H1 (cell line): Measurements from ENCODE around the gene RNPEPL1. TPM values are rescaled to one million over a fixed set of nuclear protein-coding genes. Genes with fewer than 3 reads are reported as not detected.

Experiments
- CTCF ChIA-PET: fragments of 300-600 bp; sonication (Branson Sonifier 250); formaldehyde crosslinking; loops from one replicate; lab custom pipeline; 2021; ENCODE audit not compliant: partially characterized antibody; lab: Charles Lee
- POLR2A ChIA-PET: fragments of 300-600 bp; sonication (Branson Sonifier 250); formaldehyde crosslinking; loops from one replicate; lab custom pipeline; 2021; ENCODE audit warnings: inconsistent platforms; ENCODE audit not compliant: partially characterized antibody; lab: Charles Lee
- DNase-seq, 2 experiments: peaks; one replicate each; pipeline versions ENCODE4 v3.0.0 to v3.0.0-alpha.2; 2010 to 2022; ENCODE audit warnings: low spot score in 2 of 2, low read depth in 1 of 2, mixed read lengths in 1 of 2
- FAIRE-seq: peaks from 2 replicates; lab custom pipeline; 2011; peaks lifted over from hg19 to GRCh38; lab: Jason Lieb, UNC
- H2AFZ ChIP-seq: 2 replicates; pipeline ENCODE4 v1.8.1; 2012; ENCODE audit warnings: low read length, inconsistent platforms
- H2AK5ac ChIP-seq: 2 replicates; pipeline ENCODE4 v1.6.1; 2013; ENCODE audit warnings: low read depth, low read length
- H2BK120ac ChIP-seq: replicated peaks from 2 replicates; pipeline ENCODE3; 2013; ENCODE audit warnings: low read depth, low read length, inconsistent platforms
- H2BK12ac ChIP-seq: 2 replicates; pipeline ENCODE4 v1.6.1; 2013; ENCODE audit warnings: low read depth, low read length
- H2BK15ac ChIP-seq: 2 replicates; pipeline ENCODE4 v1.6.1; 2013; ENCODE audit warnings: low read length
- H2BK20ac ChIP-seq: 2 replicates; pipeline ENCODE4 v1.6.1; 2013; ENCODE audit warnings: low read length
- H2BK5ac ChIP-seq: 2 replicates; pipeline ENCODE4 v1.6.1; 2013; ENCODE audit warnings: low read depth, low read length
- H3K14ac ChIP-seq: 2 replicates; pipeline ENCODE4 v1.6.1; 2013; ENCODE audit warnings: inconsistent platforms; ENCODE audit not compliant: insufficient read length
- H3K18ac ChIP-seq: 2 replicates; pipeline ENCODE4 v1.6.1; 2013; ENCODE audit warnings: low read length; ENCODE audit errors: extremely low read depth
- H3K23ac ChIP-seq: 2 replicates; pipeline ENCODE4 v1.6.1; 2013; ENCODE audit warnings: inconsistent platforms; ENCODE audit not compliant: insufficient read length
- H3K23me2 ChIP-seq: 2 replicates; pipeline ENCODE4 v1.6.1; 2013; ENCODE audit warnings: low read depth, low read length
- H3K27ac ChIP-seq: 2 replicates; pipeline ENCODE4 v1.6.1; 2011; ENCODE audit warnings: low read depth, low read length, inconsistent platforms
- H3K27me3 ChIP-seq, 4 experiments: replicated peaks in 1 of 4; 1 replicate in 1 of 4; 2 replicates in 3 of 4; pipeline versions ENCODE4 v1.6.1 to v1.8.1; 2011 to 2013; ENCODE audit warnings: low read length in 3 of 4, mild to moderate bottlenecking in 3 of 4, inconsistent platforms in 2 of 4, mixed read lengths in 2 of 4, moderate library complexity in 1 of 4; ENCODE audit not compliant: control insufficient read depth in 3 of 4, insufficient read depth in 3 of 4; ENCODE audit errors: extremely low read depth in 1 of 4
- H3K36me3 ChIP-seq, 4 experiments: 2 replicates each; pipeline versions ENCODE4 v1.6.1 to v1.8.1; 2011 to 2013; ENCODE audit warnings: mild to moderate bottlenecking in 4 of 4, low read length in 3 of 4, moderate library complexity in 2 of 4, control low read depth in 1 of 4, inconsistent platforms in 1 of 4; ENCODE audit not compliant: insufficient read depth in 4 of 4, control insufficient read depth in 2 of 4
- H3K4ac ChIP-seq: replicated peaks from 2 replicates; pipeline ENCODE3; 2013; ENCODE audit warnings: low read length, low read depth, mixed read lengths, inconsistent platforms; ENCODE audit not compliant: insufficient read length
- H3K4me1 ChIP-seq, 4 experiments: replicated peaks in 1 of 4; 1 replicate in 1 of 4; 2 replicates in 3 of 4; pipeline versions ENCODE4 v1.6.1 to v1.8.1; 2011 to 2013; ENCODE audit warnings: low read length in 3 of 4, inconsistent platforms in 2 of 4, mixed read lengths in 1 of 4; ENCODE audit not compliant: insufficient read depth in 4 of 4, control insufficient read depth in 3 of 4
- H3K4me2 ChIP-seq, 2 experiments: 2 replicates each; pipeline versions ENCODE4 v1.6.1 to v1.8.1; 2011 to 2013; ENCODE audit warnings: low read depth in 2 of 2, low read length in 2 of 2, control low read depth in 1 of 2, inconsistent platforms in 1 of 2, mild to moderate bottlenecking in 1 of 2; ENCODE audit not compliant: insufficient read depth in 1 of 2
- H3K4me3 ChIP-seq, 4 experiments: fragments of 200-600, 300-600 bp in 1 of 4; sonication (generic), shearing (Covaris generic), sonication (Bioruptor Twin) in 1 of 4; 2 replicates each; pipeline versions ENCODE4 v1.5.1 to v1.8.1; 2011 to 2016; ENCODE audit warnings: low read length in 4 of 4, low read depth in 3 of 4, control low read depth in 2 of 4, inconsistent platforms in 2 of 4, mild to moderate bottlenecking in 2 of 4, mixed read lengths in 1 of 4, moderate library complexity in 1 of 4; ENCODE audit not compliant: insufficient read depth in 2 of 4; ENCODE audit errors: extremely low read depth in 1 of 4
- H3K56ac ChIP-seq: replicated peaks from 2 replicates; pipeline ENCODE3; 2013; ENCODE audit warnings: low read depth, mild to moderate bottlenecking, mixed read lengths, low read length, inconsistent platforms; ENCODE audit not compliant: insufficient read length
- H3K79me1 ChIP-seq: 2 replicates; pipeline ENCODE4 v1.6.1; 2013; ENCODE audit warnings: low read depth, low read length, control low read depth
- H3K79me2 ChIP-seq, 2 experiments: 2 replicates each; pipeline versions ENCODE4 v1.6.1 to v1.8.1; 2012 to 2013; ENCODE audit warnings: low read length in 2 of 2, mild to moderate bottlenecking in 2 of 2, inconsistent platforms in 1 of 2; ENCODE audit not compliant: insufficient read depth in 2 of 2, control insufficient read depth in 1 of 2
- H3K9ac ChIP-seq, 4 experiments: replicated peaks in 1 of 4; 1 replicate in 1 of 4; 2 replicates in 3 of 4; pipeline versions ENCODE4 v1.6.1 to v1.8.1; 2011 to 2013; ENCODE audit warnings: low read depth in 3 of 4, low read length in 3 of 4, control low read depth in 2 of 4, mild to moderate bottlenecking in 2 of 4, moderate library complexity in 2 of 4, inconsistent platforms in 1 of 4; ENCODE audit errors: extremely low read depth in 1 of 4
- H3K9me3 ChIP-seq, 2 experiments: 2 replicates each; pipeline versions ENCODE4 v1.6.1 to v1.8.1; 2012 to 2013; ENCODE audit warnings: mild to moderate bottlenecking in 2 of 2, moderate library complexity in 2 of 2, control low read depth in 1 of 2, inconsistent platforms in 1 of 2, low read depth in 1 of 2, low read length in 1 of 2, mixed read lengths in 1 of 2; ENCODE audit not compliant: insufficient read depth in 2 of 2
- H4K20me1 ChIP-seq, 2 experiments: replicated peaks in 1 of 2; 2 replicates each; pipeline versions ENCODE3 to v1.8.1; 2011 to 2013; ENCODE audit warnings: inconsistent platforms in 2 of 2, low read length in 2 of 2, mild to moderate bottlenecking in 1 of 2; ENCODE audit not compliant: insufficient read depth in 2 of 2, control insufficient read depth in 1 of 2
- H4K5ac ChIP-seq: 2 replicates; pipeline ENCODE4 v1.6.1; 2013; ENCODE audit warnings: low read length, low read depth, mixed read lengths, inconsistent platforms; ENCODE audit not compliant: insufficient read length
- H4K8ac ChIP-seq: 2 replicates; pipeline ENCODE4 v1.8.0; 2013; ENCODE audit warnings: mild to moderate bottlenecking, moderate library complexity, low read length, inconsistent platforms; ENCODE audit not compliant: insufficient read depth; ENCODE audit errors: extremely low read depth
- H4K91ac ChIP-seq: replicated peaks from 2 replicates; pipeline ENCODE3; 2013; ENCODE audit warnings: low read length, mixed read lengths, inconsistent platforms; ENCODE audit not compliant: insufficient read length
- ASH2L ChIP-seq: fragments of 200-600, 300-600 bp; sonication (generic); IDR thresholded peaks from one replicate; pipeline ENCODE4 v1.7.1; 2017; ENCODE audit warnings: low read length
- CREB1 ChIP-seq: IDR thresholded peaks from 2 replicates; pipeline ENCODE4 v1.6.1; 2012; ENCODE audit warnings: inconsistent platforms
- FOSL1 ChIP-seq: IDR thresholded peaks from 2 replicates; pipeline ENCODE4 v1.6.1; 2011; ENCODE audit warnings: mild to moderate bottlenecking, low read depth, low read length, moderate library complexity; ENCODE audit not compliant: insufficient read depth
- GABPA ChIP-seq: IDR thresholded peaks from 2 replicates; pipeline ENCODE4 v1.6.1; 2011; ENCODE audit warnings: mild to moderate bottlenecking, low read length, moderate library complexity, borderline replicate concordance; ENCODE audit not compliant: insufficient read depth
- NANOG ChIP-seq: IDR thresholded peaks from 2 replicates; pipeline ENCODE4 v1.6.1; 2011; ENCODE audit warnings: low read length, low read depth, mild to moderate bottlenecking, inconsistent platforms; ENCODE audit not compliant: insufficient read depth, poor library complexity, severe bottlenecking
- RBBP5 ChIP-seq: IDR thresholded peaks from 2 replicates; pipeline ENCODE4 v1.7.1; 2012; ENCODE audit warnings: low read depth, mild to moderate bottlenecking, inconsistent platforms, low read length, moderate library complexity, borderline replicate concordance
- SIX5 ChIP-seq: IDR thresholded peaks from 2 replicates; pipeline ENCODE4 v1.6.1; 2011; ENCODE audit warnings: mild to moderate bottlenecking, low read depth, low read length
- TAF7 ChIP-seq: optimal IDR thresholded peaks from 2 replicates; pipeline ENCODE3; 2011; ENCODE audit warnings: low read depth, mild to moderate bottlenecking, inconsistent platforms, low read length, moderate library complexity, borderline replicate concordance
- TCF12 ChIP-seq: IDR thresholded peaks from 2 replicates; pipeline ENCODE4 v1.6.1; 2011; ENCODE audit warnings: low read depth, mild to moderate bottlenecking, low read length
- WGBS, 2 experiments: shearing (Covaris generic) in 1 of 2; methylation state at CpG; one replicate each; pipeline versions ENCODE4 v1.1.6 to v1.1.7; 2013 to 2015; ENCODE audit warnings: low lambda C conversion rate in 2 of 2, mixed read lengths in 2 of 2, inconsistent platforms in 1 of 2, low coverage in 1 of 2, missing lambda C conversion rate in 1 of 2; ENCODE audit not compliant: insufficient replicate concordance in 2 of 2, insufficient coverage in 1 of 2, insufficient read length in 1 of 2; ENCODE audit errors: extremely low coverage in 1 of 2, missing lambda C conversion rate in 1 of 2; 5-methylcytosine and 5-hydroxymethylcytosine counted together
- polyA plus RNA-seq, 7 experiments: library from polyadenylated mRNA; depleted of rRNA in 3 of 7; stranded (reverse) in 5 of 7; unstranded in 2 of 7; fragments of >200 nt in 5 of 7; fragments of 200-250 nt in 2 of 7; gene quantifications; 1 replicate in 5 of 7; 2 replicates in 1 of 7; 4 replicates in 1 of 7; pipeline versions ENCODE4 v1.2.1 to v1.2.3, GENCODE V29; 2011 to 2013; ENCODE audit warnings: missing spikeins in 2 of 7, mixed read lengths in 2 of 7
- total RNA-seq: library from RNA; stranded (reverse); fragmentation: NEBNext Ultra II Directional; extraction: Animal tissue kit (Norgen Biotek cat#: 25700); gene quantifications from 2 replicates; pipeline ENCODE4 v1.2.1, GENCODE V29; 2021
- TF ChIP-seq, protein P1 (sequence below), 3 experiments: IDR thresholded peaks; 1 replicate in 2 of 3; 2 replicates in 1 of 3; pipeline versions ENCODE4 v1.5.1 to v1.6.1; 2011; ENCODE audit warnings: low read length in 3 of 3, mild to moderate bottlenecking in 3 of 3, inconsistent platforms in 2 of 3, low read depth in 1 of 3, moderate library complexity in 1 of 3; ENCODE audit not compliant: insufficient read depth in 1 of 3; ENCODE audit errors: control extremely low read depth in 1 of 3

Gene RNPEPL1
- total and polyA plus RNA-seq, 2 of the 8 experiments (the other 6 are each of a cell fraction or from before 2014, with no cell fraction given), result 9.0 to 11.3 TPM

DNA sequence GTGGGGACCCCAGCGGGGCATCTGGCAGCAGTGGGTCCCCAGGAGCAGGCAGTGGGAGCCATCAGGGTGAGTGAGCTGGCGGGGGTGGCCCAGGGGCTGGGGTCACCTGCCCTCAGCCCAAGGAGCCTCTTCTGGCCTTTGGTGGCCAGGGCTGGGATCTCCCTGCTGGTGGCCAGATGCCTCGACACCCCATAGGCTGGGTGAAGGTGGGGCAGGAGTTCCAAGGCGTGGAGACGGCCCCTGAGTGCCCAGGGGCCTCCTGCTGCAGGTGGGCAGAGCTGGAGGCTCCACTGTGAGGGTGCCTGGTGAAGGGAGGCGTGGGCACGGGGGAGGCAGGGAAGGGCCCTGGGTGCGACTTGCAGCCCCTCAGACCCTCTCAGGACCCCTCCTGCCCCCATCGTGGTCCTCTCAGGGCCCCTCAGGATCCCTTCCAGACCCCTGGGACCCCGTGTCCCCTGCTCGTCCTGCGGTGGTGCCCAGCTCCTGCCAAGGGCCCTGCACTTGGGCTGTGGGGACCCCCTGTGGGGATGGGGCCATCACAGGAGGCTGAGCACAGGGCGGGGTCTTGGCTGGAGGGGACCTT, 52.0 kb downstream of the RNPEPL1 start:
- Histone ChIP-seq H3K4me1 (peaks cover 0 to 6% (median 1%) of the 10 kb centered on the region in 4 experiments; a peak in 3 of 7 replicates), H2BK120ac (no peak overlapping the region), H4K5ac (no peak overlapping the region), H2AK5ac (no peak overlapping the region), H3K36me3 (no peaks in the 10 kb centered on the region), H2BK5ac (no peak overlapping the region), H3K23ac (no peak overlapping the region), H3K14ac (no peak overlapping the region), H3K18ac (no peak overlapping the region), H3K9me3 (peaks cover 27 to 29% of the 10 kb centered on the region in 2 experiments), H4K91ac (no peak overlapping the region), H3K4me3 (no peak overlapping the region), H4K20me1 (no peaks in the 10 kb centered on the region), H4K8ac (no peak overlapping the region), H2BK15ac (no peak overlapping the region), H3K4me2 (no peak overlapping the region), H3K9ac (no peak overlapping the region), H2BK12ac (no peak overlapping the region), H3K27ac (no peak overlapping the region), H3K79me1 (no peaks in the 10 kb centered on the region), H3K23me2 (no peaks in the 10 kb centered on the region), H3K27me3 (no peaks in the 10 kb centered on the region), H3K4ac (no peak overlapping the region), H2AFZ (no peak overlapping the region), H3K79me2 (no peaks in the 10 kb centered on the region), H3K56ac (no peak overlapping the region), H2BK20ac (no peak overlapping the region)
- ChIA-PET CTCF (no interaction called here), POLR2A (interaction anchor here (0.9 to 1.0 kb wide), 2 partner anchors 59 to 94 kb away, joined by 3 read pairs; no protein-coding TSS in a partner anchor)
- TF ChIP-seq SIX5 (no peak), TAF7 (no peak), GABPA (no peak), RBBP5 (no peak), TCF12 (no peak), NANOG (no peak), FOSL1 (no peak), CREB1 (no peak), ASH2L (no peak)
- TF ChIP-seq, protein P1, sequence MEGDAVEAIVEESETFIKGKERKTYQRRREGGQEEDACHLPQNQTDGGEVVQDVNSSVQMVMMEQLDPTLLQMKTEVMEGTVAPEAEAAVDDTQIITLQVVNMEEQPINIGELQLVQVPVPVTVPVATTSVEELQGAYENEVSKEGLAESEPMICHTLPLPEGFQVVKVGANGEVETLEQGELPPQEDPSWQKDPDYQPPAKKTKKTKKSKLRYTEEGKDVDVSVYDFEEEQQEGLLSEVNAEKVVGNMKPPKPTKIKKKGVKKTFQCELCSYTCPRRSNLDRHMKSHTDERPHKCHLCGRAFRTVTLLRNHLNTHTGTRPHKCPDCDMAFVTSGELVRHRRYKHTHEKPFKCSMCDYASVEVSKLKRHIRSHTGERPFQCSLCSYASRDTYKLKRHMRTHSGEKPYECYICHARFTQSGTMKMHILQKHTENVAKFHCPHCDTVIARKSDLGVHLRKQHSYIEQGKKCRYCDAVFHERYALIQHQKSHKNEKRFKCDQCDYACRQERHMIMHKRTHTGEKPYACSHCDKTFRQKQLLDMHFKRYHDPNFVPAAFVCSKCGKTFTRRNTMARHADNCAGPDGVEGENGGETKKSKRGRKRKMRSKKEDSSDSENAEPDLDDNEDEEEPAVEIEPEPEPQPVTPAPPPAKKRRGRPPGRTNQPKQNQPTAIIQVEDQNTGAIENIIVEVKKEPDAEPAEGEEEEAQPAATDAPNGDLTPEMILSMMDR (IDR thresholded peaks at IDR 0.05; ENCODE audit: control extremely low read depth in 1 of 3, insufficient read depth in 1 of 3, low read depth in 1 of 3, low read length in 3 of 3), result no peak
- 88% methylated on average over 11 of the region's 13 CpGs; no CpG with 5 or more reads in 1 of the 2 experiments for WGBS, 2 experiments
- no peak for FAIRE-seq
- DNase-seq, result no peak
